ENCODE data around the gene ACTR1B.
"Not testable (repeated sequence)": the region's sequence is repeated elsewhere in the genome, so short reads cannot be mapped to it uniquely, and the experiment has no call there.

- not testable (repeated sequence) for TF ChIP-seq POLR2A (IDR thresholded peaks at IDR 0.05)
- TF ChIP-seq, protein P1, sequence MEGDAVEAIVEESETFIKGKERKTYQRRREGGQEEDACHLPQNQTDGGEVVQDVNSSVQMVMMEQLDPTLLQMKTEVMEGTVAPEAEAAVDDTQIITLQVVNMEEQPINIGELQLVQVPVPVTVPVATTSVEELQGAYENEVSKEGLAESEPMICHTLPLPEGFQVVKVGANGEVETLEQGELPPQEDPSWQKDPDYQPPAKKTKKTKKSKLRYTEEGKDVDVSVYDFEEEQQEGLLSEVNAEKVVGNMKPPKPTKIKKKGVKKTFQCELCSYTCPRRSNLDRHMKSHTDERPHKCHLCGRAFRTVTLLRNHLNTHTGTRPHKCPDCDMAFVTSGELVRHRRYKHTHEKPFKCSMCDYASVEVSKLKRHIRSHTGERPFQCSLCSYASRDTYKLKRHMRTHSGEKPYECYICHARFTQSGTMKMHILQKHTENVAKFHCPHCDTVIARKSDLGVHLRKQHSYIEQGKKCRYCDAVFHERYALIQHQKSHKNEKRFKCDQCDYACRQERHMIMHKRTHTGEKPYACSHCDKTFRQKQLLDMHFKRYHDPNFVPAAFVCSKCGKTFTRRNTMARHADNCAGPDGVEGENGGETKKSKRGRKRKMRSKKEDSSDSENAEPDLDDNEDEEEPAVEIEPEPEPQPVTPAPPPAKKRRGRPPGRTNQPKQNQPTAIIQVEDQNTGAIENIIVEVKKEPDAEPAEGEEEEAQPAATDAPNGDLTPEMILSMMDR (IDR thresholded peaks at IDR 0.05), result not testable (repeated sequence)
Observed at GRCh38 chr2:97672606-97673140, 8.8 kb upstream of the ACTR1B start.

Measured in right lobe of liver (tissue), 4 donors.